ENCODE data around the gene FRMD4A. TPM values are rescaled to one million over a fixed set of nuclear protein-coding genes. Genes with fewer than 3 reads are reported as not detected.

FRMD4A gene
- total and polyA plus RNA-seq, 2 of the 4 experiments (the other 2 are of a cell fraction): 30.3 to 68.8 TPM

DNA sequence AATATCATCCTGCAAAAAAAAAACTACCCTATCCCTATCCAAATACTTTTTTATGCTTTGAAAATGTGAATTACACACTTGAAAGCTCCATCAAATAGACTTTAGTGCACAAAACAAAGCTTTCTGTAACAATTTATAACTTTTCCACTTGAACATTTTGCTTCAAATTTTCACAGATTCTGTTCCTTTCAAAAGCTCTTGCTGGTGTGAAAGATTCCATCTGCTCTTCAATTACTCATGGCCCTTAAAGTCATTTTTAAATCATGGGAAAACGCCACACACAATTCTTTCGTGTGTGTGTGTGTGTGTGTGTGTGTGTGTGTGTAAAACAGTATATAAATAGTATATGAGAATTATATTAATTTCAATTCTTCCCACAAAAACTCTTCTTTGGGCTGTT lies 576.4 kb downstream of the FRMD4A start:
- Histone ChIP-seq H2BK15ac (ENCODE audit: low read depth, low read length) (no peak overlapping the region), H3K4me3 (ENCODE audit: insufficient read depth, low read depth, low read length) (no peak overlapping the region), H3K56ac (ENCODE audit: extremely low read depth, insufficient read depth, low read length) (no peak overlapping the region), H3K4ac (ENCODE audit: low read depth, low read length) (no peak overlapping the region), H3K27me3 (ENCODE audit: control insufficient read depth, insufficient read depth, low read length) (no peaks in the 10 kb centered on the region), H3K9ac (ENCODE audit: low read depth, low read length) (no peak overlapping the region), H3K23ac (ENCODE audit: low read depth, low read length) (no peak overlapping the region), H4K20me1 (ENCODE audit: insufficient read depth, low read length) (no peaks in the 10 kb centered on the region), H2BK5ac (ENCODE audit: low read depth, low read length, poor library complexity, severe bottlenecking) (no peak overlapping the region), H4K91ac (ENCODE audit: insufficient read depth, low read depth, low read length) (no peak overlapping the region), H3K14ac (replicated peaks; ENCODE audit: low read depth, low read length) (no peak overlapping the region), H2BK20ac (ENCODE audit: low read depth, low read length) (no peak overlapping the region), H3K4me2 (ENCODE audit: low read depth, low read length) (no peak overlapping the region), H3K9me1 (ENCODE audit: insufficient read depth, low read length) (peaks cover 6% of the 10 kb centered on the region), H2BK120ac (ENCODE audit: low read depth, low read length) (no peak overlapping the region), H2AFZ (replicated peaks; ENCODE audit: low read length, poor library complexity) (no peak overlapping the region), H3K79me1 (ENCODE audit: low read depth in 1 of 2, low read length in 2 of 2) (peaks cover 0 to 5% of the 10 kb centered on the region in 2 experiments; a peak in 2 of 4 replicates), H3K9me3 (ENCODE audit: control insufficient read depth, insufficient read depth, low read length) (no peaks in the 10 kb centered on the region), H3K36me3 (ENCODE audit: control insufficient read depth, insufficient read depth, low read length) (peaks cover 2% of the 10 kb centered on the region; the same call in 1 of the 2 replicates), H3K4me1 (ENCODE audit: control insufficient read depth, insufficient read depth, low read length) (peaks cover 10% of the 10 kb centered on the region), H2AK5ac (ENCODE audit: low read depth, low read length) (no peak overlapping the region), H3K27ac (ENCODE audit: insufficient read depth, low read length) (no peak overlapping the region), H3K18ac (ENCODE audit: low read depth, low read length) (no peak overlapping the region), H2AK9ac (replicated peaks; ENCODE audit: low read depth, low read length, poor library complexity) (no peak overlapping the region), H4K5ac (ENCODE audit: low read depth, low read length) (no peak overlapping the region), H4K8ac (ENCODE audit: low read depth in 2 of 2, low read length in 2 of 2) (no peak overlapping the region)
- ATAC-seq (ENCODE audit: low read depth) (no peak), DNase-seq (no peak)
- in situ Hi-C loops (cut with MboI; ENCODE audit: low sequenced_read_pairs) (no loop called here), intact Hi-C loops (cut with micrococcal nuclease) (loop anchor here (5.0 kb wide), 1 partner anchor 37 kb away; no protein-coding TSS in a partner anchor), dilution Hi-C loops (cut with HindIII; ENCODE audit: low sequenced_read_pairs, unreplicated experiment) (no loop called here)
- CTCF ChIA-PET: no interaction called here
- BruUV-seq (replicated peaks): no TSS peak
- TF ChIP-seq CHD1 (IDR thresholded peaks at IDR 0.05; ENCODE audit: low read depth, low read length) (no peak), RCOR1 (IDR thresholded peaks at IDR 0.05; ENCODE audit: insufficient replicate concordance, low read length) (no peak), ELK1 (IDR thresholded peaks at IDR 0.05; ENCODE audit: borderline replicate concordance, low read depth, low read length) (no peak), POLR2A (IDR thresholded peaks at IDR 0.05; ENCODE audit: low read depth, low read length) (no peak), RFX5 (IDR thresholded peaks at IDR 0.05; ENCODE audit: low read depth, low read length) (no peak), RAD21 (IDR thresholded peaks at IDR 0.05; ENCODE audit: low read length) (no peak)
- WGBS, 2 experiments (ENCODE audit: extremely low coverage in 2 of 2, insufficient read length in 1 of 2): no CpG with 5 or more reads among the region's 2 CpGs
- POLR2A ChIA-PET (ENCODE audit: unreplicated experiment): no interaction called here

Data from IMR-90 (cell line).